Colonic mucosa (tissue), 4 donors: ENCODE measurements around the gene KRT16. TPM values are rescaled to one million over a fixed set of nuclear protein-coding genes. Genes with fewer than 3 reads are reported as not detected.
"Not testable (repeated sequence)": the region's sequence is repeated elsewhere in the genome, so short reads cannot be mapped to it uniquely, and the experiment has no call there.

Experiments
- DNase-seq: peaks from one replicate; pipeline ENCODE4 v3.0.0-alpha.2; 2020
- H3K27ac ChIP-seq: fragments of 200-600 bp; one replicate; pipeline ENCODE4 v1.8.0; 2021
- H3K27me3 ChIP-seq: fragments of 200-600 bp; one replicate; pipeline ENCODE4 v1.8.0; 2021
- H3K36me3 ChIP-seq: fragments of 200-600 bp; one replicate; pipeline ENCODE4 v1.8.0; 2021
- H3K4me1 ChIP-seq: fragments of 200-600 bp; one replicate; pipeline ENCODE4 v1.8.0; 2021; ENCODE audit warnings: mild to moderate bottlenecking
- H3K4me3 ChIP-seq: fragments of 200-600 bp; one replicate; pipeline ENCODE4 v1.8.0; 2021
- H3K9ac ChIP-seq, 2 donors: one replicate each; pipeline ENCODE4 v1.7.0; 2013; ENCODE audit warnings: control low read depth in 2 of 2, low read depth in 2 of 2, low read length in 2 of 2
- H3K9me3 ChIP-seq: fragments of 200-600 bp; one replicate; pipeline ENCODE4 v1.8.0; 2021
- CTCF ChIP-seq: fragments of 200-600 bp; IDR thresholded peaks from one replicate; pipeline ENCODE4 v1.8.0; 2022; ENCODE audit warnings: antibody characterized with exemption, mild to moderate bottlenecking
- intact Hi-C: fragments of 100-400 bp; cut with DNase I; formaldehyde crosslinking; loops from one replicate; pipeline ENCODE4 v1.14.1; 2022
- total RNA-seq, 2 donors: library from RNA; stranded (reverse); fragmentation: NEBNext Ultra II Directional in 1 of 2; extraction: Animal tissue kit (Norgen Biotek cat#: 25700) in 1 of 2; gene quantifications; one replicate each; pipeline ENCODE4 v1.2.1, GENCODE V29; 2021
- donor health status: healthy.
- donor health status: DM: no; HTN: no; CAD: no.
- donor health status: DM: no; HTN: no; CAD: no.

Gene KRT16
- not detected for total RNA-seq

GRCh38 chr17:41612376-41613160 is at the start of gene KRT16:
Gene KRT16 (minus strand): TSS chr17:41612767. CDS start chr17:41612688, 79 bp downstream.
- H3K4me3 ChIP-seq, H3K9me3 ChIP-seq, H3K27me3 ChIP-seq, DNase-seq, intact Hi-C loops, H3K9ac ChIP-seq, H3K27ac ChIP-seq, H3K4me1 ChIP-seq, H3K36me3 ChIP-seq: not testable (repeated sequence)

- intact Hi-C loops, result loop anchor here (5.0 kb wide), 2 partner anchors 113 to 858 kb away; no protein-coding TSS in a partner anchor
Observed at GRCh38 chr17:41660221-41660711, 47.7 kb upstream of the KRT16 start.

GRCh38 chr17:41659427-41660212 is 47.1 kb upstream of the KRT16 start:
- peak overlapping the region in 1 of 2 donors; percentile 95 for H3K9ac ChIP-seq
- H3K9me3 ChIP-seq, result no peaks in the 10 kb centered on the region
- no peak overlapping the region for H3K4me3 ChIP-seq
- no peak for DNase-seq
- TF ChIP-seq CTCF, result no peak
- H3K27ac ChIP-seq, result no peak overlapping the region
- H3K27me3 ChIP-seq, result no peaks in the 10 kb centered on the region
- peaks cover 7% of the 10 kb centered on the region for H3K4me1 ChIP-seq
- no peaks in the 10 kb centered on the region for H3K36me3 ChIP-seq
- intact Hi-C loops, result loop anchor here (5.0 kb wide), 2 partner anchors 112 to 857 kb away; no protein-coding TSS in a partner anchor

More at GRCh38 chr17:41660221-41660711, 47.7 kb upstream of the KRT16 start:
- H3K9ac ChIP-seq, result no peak overlapping the region
- no peaks in the 10 kb centered on the region for H3K27me3 ChIP-seq
- H3K9me3 ChIP-seq, result no peaks in the 10 kb centered on the region
- H3K4me3 ChIP-seq, result no peak overlapping the region
- no peaks in the 10 kb centered on the region for H3K36me3 ChIP-seq
- no peak overlapping the region for H3K27ac ChIP-seq
- H3K4me1 ChIP-seq, result peaks cover 3% of the 10 kb centered on the region
- DNase-seq, result no peak
- TF ChIP-seq CTCF, result no peak

- H3K27ac ChIP-seq, result no peak overlapping the region
- H3K27me3 ChIP-seq, result no peaks in the 10 kb centered on the region
- no peak for DNase-seq
Observed at GRCh38 chr17:41658846-41659245, 46.3 kb upstream of the KRT16 start.

GRCh38 chr17:41657936-41658335 is 45.4 kb upstream of the KRT16 start:
- H3K9me3 ChIP-seq, result no peaks in the 10 kb centered on the region
- peaks cover 17% of the 10 kb centered on the region for H3K4me1 ChIP-seq
- H3K9ac ChIP-seq, result peak overlapping the region; percentile 24 to 95
- H3K27me3 ChIP-seq, result no peaks in the 10 kb centered on the region
- DNase-seq, result no peak
- intact Hi-C loops, result no loop called here
- H3K36me3 ChIP-seq, result no peaks in the 10 kb centered on the region
- no peak overlapping the region for H3K4me3 ChIP-seq
- no peak for TF ChIP-seq CTCF
- H3K27ac ChIP-seq, result no peak overlapping the region

More at GRCh38 chr17:41658846-41659245, 46.3 kb upstream of the KRT16 start:
- Histone ChIP-seq H3K4me1 (peaks cover 7% of the 10 kb centered on the region), H3K9me3 (no peaks in the 10 kb centered on the region), H3K9ac (peak overlapping the region in 1 of 2 donors; percentile 95), H3K36me3 (no peaks in the 10 kb centered on the region), H3K4me3 (no peak overlapping the region)
- TF ChIP-seq CTCF, result no peak
- intact Hi-C loops, result no loop called here
